Progenitor cell of endocrine pancreas (in vitro differentiated cells): Measurements from ENCODE around the gene CFAP74. TPM values are rescaled to one million over a fixed set of nuclear protein-coding genes. Genes with fewer than 3 reads are reported as not detected.
A peak's percentile ranks its signal among the peaks of the same experiment; 100 is the strongest.
"Not testable (repeated sequence)": the region's sequence is repeated elsewhere in the genome, so short reads cannot be mapped to it uniquely, and the experiment has no call there.

Source experiments
- DNase-seq: peaks from one replicate; pipeline ENCODE4 v3.0.0; 2021; ENCODE audit warnings: low spot score; ENCODE audit not compliant: unreplicated experiment
- H3K27ac Mint-ChIP-seq: 2 replicates; pipeline ENCODE4 v1.8.0; 2021; ENCODE audit warnings: mild to moderate bottlenecking, moderate library complexity, mixed read lengths
- H3K27me3 Mint-ChIP-seq: 2 replicates; pipeline ENCODE4 v1.8.0; 2021; ENCODE audit warnings: mixed read lengths
- H3K36me3 Mint-ChIP-seq: 2 replicates; pipeline ENCODE4 v1.8.0; 2022; ENCODE audit warnings: mixed read lengths; ENCODE audit not compliant: insufficient read depth
- H3K4me1 Mint-ChIP-seq: 2 replicates; pipeline ENCODE4 v1.8.0; 2021; ENCODE audit warnings: low read depth, mixed read lengths
- H3K4me3 Mint-ChIP-seq: 2 replicates; pipeline ENCODE4 v1.8.0; 2021; ENCODE audit warnings: low read depth, mild to moderate bottlenecking, moderate library complexity, mixed read lengths
- H3K9me3 Mint-ChIP-seq: 2 replicates; pipeline ENCODE4 v1.8.0; 2021; ENCODE audit warnings: low read depth, mixed read lengths
- CTCF ChIP-seq: fragments of 200-600 bp; sonication (generic); IDR thresholded peaks from one replicate; pipeline ENCODE4 v1.5.0; 2021; ENCODE audit warnings: antibody characterized with exemption, mild to moderate bottlenecking; ENCODE audit not compliant: unreplicated experiment
- total RNA-seq: library from RNA; stranded (reverse); gene quantifications from 2 replicates; pipeline ENCODE4 v1.2.1, GENCODE V29; 2021

Gene CFAP74
- total RNA-seq, 1 donor from 2014 or later = 0.93 TPM

GRCh38 chr1:1979482-1980165 lies 24.0 kb downstream of the CFAP74 start:
- peaks cover 15% of the 10 kb centered on the region for H3K27me3 Mint-ChIP-seq
- no peaks in the 10 kb centered on the region for H3K36me3 Mint-ChIP-seq
- H3K9me3 Mint-ChIP-seq = no peaks in the 10 kb centered on the region
- no peak overlapping the region for H3K27ac Mint-ChIP-seq
- H3K4me1 Mint-ChIP-seq = no peaks in the 10 kb centered on the region
- no peak for DNase-seq
- TF ChIP-seq CTCF = no peak
- H3K4me3 Mint-ChIP-seq = no peak overlapping the region

- not testable (repeated sequence) for H3K4me1 Mint-ChIP-seq
Measured at GRCh38 chr1:1978690-1979481, 24.7 kb downstream of the CFAP74 start.

GRCh38 chr1:1978108-1978507 lies 25.5 kb downstream of the CFAP74 start:
- Mint-ChIP-seq H3K9me3 (no peaks in the 10 kb centered on the region), H3K4me3 (no peak overlapping the region), H3K4me1 (no peaks in the 10 kb centered on the region), H3K27me3 (peaks cover 15% of the 10 kb centered on the region), H3K36me3 (no peaks in the 10 kb centered on the region), H3K27ac (no peak overlapping the region)
- no peak for TF ChIP-seq CTCF
- no peak for DNase-seq

More at GRCh38 chr1:1978690-1979481, 24.7 kb downstream of the CFAP74 start:
- not testable (repeated sequence) for DNase-seq, H3K36me3 Mint-ChIP-seq, H3K27ac Mint-ChIP-seq, H3K9me3 Mint-ChIP-seq, H3K4me3 Mint-ChIP-seq
- peaks cover 15% of the 10 kb centered on the region for H3K27me3 Mint-ChIP-seq

GRCh38 chr1:1976031-1976430 lies 27.6 kb downstream of the CFAP74 start:
- Mint-ChIP-seq H3K27ac (no peak overlapping the region), H3K9me3 (no peaks in the 10 kb centered on the region), H3K27me3 (peaks cover 15% of the 10 kb centered on the region), H3K4me3 (no peak overlapping the region), H3K36me3 (no peaks in the 10 kb centered on the region), H3K4me1 (no peaks in the 10 kb centered on the region)
- no peak for DNase-seq
- no peak for TF ChIP-seq CTCF

- TF ChIP-seq CTCF = no peak
- H3K4me3 Mint-ChIP-seq = no peak overlapping the region
- H3K9me3 Mint-ChIP-seq = no peaks in the 10 kb centered on the region
- no peaks in the 10 kb centered on the region for H3K36me3 Mint-ChIP-seq
- no peaks in the 10 kb centered on the region for H3K4me1 Mint-ChIP-seq
- no peak for DNase-seq
- peak overlapping the region; percentile 29 for H3K27ac Mint-ChIP-seq
- H3K27me3 Mint-ChIP-seq = peaks cover 15% of the 10 kb centered on the region
Measured at GRCh38 chr1:1975535-1975934, 28.1 kb downstream of the CFAP74 start.
